Measurements from ENCODE around the gene TXNL1.
A peak's percentile ranks its signal among the peaks of the same experiment; 100 is the strongest.

TXNL1 gene

DNA sequence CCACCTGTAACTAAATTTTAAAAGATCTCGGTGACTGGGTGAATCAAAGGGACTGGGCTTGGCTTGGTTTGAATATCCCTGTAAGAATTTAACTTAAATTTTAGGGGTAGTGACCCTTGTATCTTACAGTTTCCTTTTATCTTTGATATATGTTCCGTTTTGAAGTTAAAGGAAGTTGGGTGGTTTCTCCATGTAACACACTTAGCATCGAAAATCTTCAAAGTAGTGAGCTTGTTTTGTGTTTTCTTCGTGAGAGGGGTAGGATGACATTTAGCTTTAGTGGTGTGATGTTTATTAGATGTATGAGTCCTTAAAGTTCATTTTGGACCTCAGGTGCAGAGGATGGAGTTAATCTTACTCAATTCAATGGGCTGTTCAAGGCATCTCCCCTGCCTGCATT, 14.4 kb upstream of the TXNL1 start:
- no peak for TF ChIP-seq POLR2A (IDR thresholded peaks at IDR 0.05; ENCODE audit: low read depth, low read length)
- FAIRE-seq (no peak), DNase-seq (ENCODE audit: insufficient read length, low spot score) (no peak)

DNA sequence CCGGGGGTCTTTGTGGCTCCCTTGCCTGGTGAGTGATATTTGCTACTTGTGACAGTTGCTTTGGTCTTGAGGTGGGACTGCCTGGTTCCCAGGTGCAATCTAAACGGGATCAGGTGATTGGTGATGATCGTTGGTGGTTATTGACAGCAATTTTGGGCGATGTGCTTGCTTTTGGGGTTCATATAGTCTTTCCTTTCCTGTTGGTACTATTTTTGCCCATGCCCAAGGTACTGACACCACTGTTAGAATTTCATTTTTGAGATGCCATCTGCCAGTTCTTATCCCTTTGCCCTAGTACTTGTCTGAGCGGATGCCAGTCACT, 13.3 kb upstream of the TXNL1 start:
- FAIRE-seq = no peak
- no peak for DNase-seq (ENCODE audit: insufficient read length, low spot score)
- no peak for TF ChIP-seq POLR2A (IDR thresholded peaks at IDR 0.05; ENCODE audit: low read depth, low read length)

DNA sequence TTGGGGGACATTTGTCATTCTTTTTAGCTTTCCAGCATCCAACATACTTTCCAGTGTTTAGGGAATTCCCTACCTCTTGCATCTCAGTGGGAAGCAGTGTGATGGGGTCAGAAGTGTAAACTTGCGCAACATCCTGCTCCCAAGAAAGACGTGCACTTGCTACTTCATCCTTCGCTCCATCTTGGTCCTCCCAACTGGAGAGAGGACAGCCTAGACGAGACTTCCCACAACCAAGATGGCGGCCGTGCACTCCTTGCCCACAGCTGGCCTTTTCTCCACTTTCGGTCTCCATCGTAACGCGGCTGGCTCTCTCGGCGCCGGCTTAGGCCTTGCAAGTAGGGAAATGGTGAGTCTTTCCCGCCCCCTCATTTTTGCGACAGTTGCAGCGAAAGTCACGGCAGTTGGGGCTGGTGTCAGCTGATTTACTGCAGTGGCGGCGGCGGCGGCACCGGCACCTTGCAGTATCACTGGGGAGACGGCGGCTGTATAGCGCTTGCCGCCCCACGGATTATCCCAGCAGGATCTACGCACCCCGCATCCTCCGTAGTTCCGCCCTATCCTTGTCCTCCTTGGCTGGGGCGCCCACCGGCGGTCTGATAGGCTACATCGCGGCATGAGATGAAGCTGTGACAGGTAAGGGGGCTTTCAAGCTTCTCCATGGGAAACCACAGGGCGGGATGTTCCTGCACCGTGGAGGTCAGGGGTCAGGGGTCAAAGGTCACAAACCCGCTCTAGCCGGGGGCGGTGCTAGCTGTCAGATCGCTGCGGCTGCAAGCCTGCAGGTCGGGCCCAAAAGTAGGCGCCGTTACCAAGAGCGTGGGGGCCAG, 12.8 kb upstream of the TXNL1 start, which contains the start of gene WDR7:
Gene WDR7, plus strand, starts transcription at position 416 of the 827 bp plus-strand sequence. CDS start 21,157 bp downstream, outside the sequence.
- DNase-seq (ENCODE audit: insufficient read length, low spot score) (peak; percentile 48), FAIRE-seq (peak; percentile 99)
- peak; percentile 47 for TF ChIP-seq POLR2A (IDR thresholded peaks at IDR 0.05; ENCODE audit: low read depth, low read length)

DNA sequence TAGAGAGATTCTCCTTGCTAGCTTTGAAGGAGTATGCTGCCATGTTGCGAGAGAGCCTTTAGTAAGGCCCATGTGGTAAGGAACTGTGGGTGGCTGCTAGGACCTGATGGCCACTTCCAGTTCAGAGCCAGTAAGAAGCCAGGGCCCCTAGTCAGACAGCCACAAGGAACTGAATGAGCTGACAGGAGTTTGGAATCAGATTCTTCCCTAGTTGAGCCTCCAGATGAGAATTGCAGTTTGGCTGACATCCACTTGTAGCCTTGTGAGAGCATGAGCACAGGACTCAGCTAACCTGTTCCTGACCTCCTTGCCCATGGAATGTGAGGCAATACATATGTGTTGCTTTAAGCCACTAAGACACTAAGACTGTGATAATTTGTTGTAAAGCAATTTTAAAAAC, 11.6 kb upstream of the TXNL1 start:
- DNase-seq (ENCODE audit: insufficient read length, low spot score) (no peak), FAIRE-seq (no peak)
- no peak for TF ChIP-seq POLR2A (IDR thresholded peaks at IDR 0.05; ENCODE audit: low read depth, low read length)

DNA sequence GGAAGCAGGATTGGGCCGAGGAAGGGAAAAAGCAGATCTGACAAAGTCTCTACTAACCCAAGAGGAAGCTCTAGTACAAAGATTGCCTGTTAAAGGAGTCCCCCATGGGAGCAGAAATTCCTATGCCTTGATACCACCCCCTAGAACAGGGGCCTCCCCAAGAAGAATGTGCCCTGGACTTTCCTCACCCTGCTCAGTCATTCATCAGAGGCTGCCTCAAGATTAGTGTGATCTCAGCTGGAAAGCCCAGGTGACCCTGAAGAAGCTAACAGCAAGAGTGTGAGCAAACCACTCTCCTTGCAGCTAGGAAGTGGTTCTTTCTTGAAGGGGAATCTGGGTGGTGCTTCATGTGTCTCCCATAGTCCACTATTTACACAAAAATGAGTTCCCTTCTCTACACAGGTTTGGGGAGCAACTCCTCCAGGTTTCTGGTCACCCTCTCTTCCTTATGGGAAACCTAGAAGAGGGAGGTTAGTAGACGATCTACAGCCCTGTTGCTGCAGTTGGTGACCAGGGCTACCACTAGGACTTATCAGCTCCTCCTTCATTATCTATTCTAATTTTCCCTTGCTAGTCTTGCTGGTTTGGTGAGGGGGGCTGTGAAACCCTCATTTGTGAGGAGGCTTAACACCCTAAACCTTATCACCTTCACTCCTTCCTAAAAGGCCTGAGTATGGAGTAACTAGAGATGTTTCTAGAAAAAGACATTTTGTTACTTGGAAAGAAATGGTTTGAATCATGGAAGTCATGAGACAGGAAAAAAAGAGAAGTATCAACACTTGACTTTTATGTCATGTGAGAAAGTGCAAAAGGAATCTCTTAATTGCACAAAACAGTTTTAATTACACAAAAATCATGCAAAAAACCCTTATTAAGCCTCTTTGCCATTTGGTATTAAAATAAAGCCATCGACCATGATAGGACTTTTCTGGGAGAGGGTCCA, 9.8 kb upstream of the TXNL1 start:
- FAIRE-seq (no peak), DNase-seq (ENCODE audit: insufficient read length, low spot score) (no peak)
- TF ChIP-seq POLR2A (IDR thresholded peaks at IDR 0.05; ENCODE audit: low read depth, low read length) = no peak

DNA sequence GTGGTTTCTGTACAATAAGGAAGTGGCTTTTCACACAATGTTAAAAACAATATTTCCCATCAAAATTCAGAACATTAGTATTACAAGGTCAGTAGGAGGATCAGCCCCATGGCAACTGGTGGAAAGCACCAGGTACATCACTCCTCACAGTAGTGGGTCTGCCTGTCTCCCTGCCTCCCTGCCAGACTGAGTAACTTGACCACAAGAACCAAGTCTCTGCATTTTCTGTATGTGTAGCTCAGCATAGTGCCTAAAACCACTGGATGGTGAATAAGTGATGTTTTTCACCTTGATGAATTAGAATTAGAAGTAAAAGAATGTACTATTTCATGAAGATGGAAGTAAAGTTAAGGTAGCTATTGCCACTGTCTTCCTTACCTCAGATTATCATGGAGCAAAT, 8.7 kb upstream of the TXNL1 start:
- FAIRE-seq (no peak), DNase-seq (ENCODE audit: insufficient read length, low spot score) (no peak)
- no peak for TF ChIP-seq POLR2A (IDR thresholded peaks at IDR 0.05; ENCODE audit: low read depth, low read length)

DNA sequence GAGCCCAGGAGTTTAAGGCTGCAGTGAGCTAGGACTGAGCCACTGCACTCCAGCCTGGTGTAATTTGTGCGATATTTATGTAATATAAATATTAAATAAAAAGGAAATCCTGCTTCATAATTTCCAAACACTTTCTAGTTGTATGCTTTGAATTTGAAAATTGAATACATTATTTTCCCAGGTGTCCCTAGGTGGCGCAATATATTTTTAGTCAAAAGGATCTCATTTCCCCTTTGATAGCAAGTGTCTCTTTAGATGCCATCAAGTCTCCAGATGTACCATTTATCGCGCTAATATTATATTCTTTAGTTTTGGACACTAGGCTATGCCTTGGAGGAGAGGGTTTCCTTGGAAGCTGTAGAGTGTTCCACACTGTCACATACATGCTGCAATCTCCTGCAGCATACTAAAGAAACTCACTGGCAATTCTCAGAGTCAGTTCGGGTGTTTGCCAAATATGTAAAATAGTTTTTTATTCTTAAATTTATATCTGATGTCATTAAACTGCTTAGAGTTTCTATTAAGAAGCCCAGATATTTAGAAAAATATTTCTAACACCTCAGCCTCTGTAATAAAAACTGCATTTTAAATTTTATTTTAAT, 7.1 kb upstream of the TXNL1 start:
- TF ChIP-seq POLR2A (IDR thresholded peaks at IDR 0.05; ENCODE audit: low read depth, low read length) = no peak
- DNase-seq (ENCODE audit: insufficient read length, low spot score) (no peak), FAIRE-seq (no peak)

DNA sequence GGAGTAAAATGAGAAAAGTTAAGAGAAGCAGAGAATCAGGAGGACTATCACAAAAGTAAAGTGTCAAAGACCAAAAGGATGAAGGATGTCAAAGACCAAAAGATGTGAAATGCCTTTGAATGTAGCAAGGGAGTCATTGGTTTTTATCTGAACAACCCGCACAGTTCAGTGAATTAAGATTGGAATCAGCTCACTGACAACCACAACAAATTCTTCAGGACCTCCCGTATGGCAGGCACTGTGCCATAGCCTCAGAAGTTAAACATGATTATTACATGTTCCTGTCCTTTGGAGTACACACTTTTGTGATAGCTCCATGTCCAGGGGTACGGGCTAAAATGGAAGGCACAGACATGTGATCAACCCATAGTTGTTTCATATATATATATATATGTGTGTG, 5.0 kb upstream of the TXNL1 start:
- FAIRE-seq (no peak), DNase-seq (ENCODE audit: insufficient read length, low spot score) (no peak)
- no peak for TF ChIP-seq POLR2A (IDR thresholded peaks at IDR 0.05; ENCODE audit: low read depth, low read length)

DNA sequence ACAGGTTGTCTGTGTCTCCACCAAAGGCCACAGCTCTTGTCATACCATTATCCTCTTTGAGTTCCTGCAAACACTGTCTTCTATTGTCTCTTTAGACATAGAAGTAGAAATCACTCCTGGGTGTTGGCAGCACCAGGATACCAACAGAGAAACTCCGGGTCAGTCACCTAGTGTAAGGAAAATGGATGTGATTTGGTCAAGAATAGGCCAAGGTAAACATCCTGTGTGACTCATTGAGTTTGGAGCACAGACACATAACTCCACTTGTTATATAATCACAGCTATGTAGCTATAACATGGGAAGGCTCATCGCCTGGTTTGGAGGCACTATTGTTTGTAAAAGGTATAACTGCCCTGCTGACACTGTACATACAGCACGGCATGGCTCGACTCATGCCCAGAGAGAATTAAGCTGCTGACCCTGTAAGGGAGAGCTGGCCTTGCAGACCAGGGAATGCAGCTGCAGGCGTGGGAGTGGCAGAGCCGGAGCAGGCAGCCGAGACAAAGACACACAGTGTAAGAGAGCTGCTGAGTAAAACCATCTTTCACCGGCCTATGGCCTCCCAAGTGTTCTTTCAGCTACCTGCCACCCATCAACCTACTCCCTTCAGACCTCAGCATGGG, 3.4 kb upstream of the TXNL1 start:
- no peak for DNase-seq (ENCODE audit: insufficient read length, low spot score)
- TF ChIP-seq POLR2A (IDR thresholded peaks at IDR 0.05; ENCODE audit: low read depth, low read length) = no peak
- FAIRE-seq = no peak

DNA sequence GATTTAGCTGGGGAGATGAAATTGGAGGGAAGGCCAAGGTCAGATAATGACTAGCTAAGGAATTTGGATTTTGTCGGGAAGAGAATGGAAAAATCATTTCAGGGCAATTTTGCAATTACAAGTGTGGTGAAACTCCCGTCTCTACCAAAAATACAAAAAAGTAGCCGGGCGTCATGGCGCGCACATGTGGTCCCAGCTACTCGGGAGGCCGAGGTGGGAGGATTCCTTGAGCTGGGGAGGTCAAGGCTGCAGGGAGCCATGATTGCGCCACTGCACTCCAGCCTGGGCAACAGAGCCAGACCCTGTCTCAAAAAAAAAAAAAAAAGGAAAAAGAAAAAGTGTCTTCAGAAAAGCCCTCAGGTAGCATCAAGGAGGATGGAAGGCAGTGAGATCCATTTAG, 1.2 kb upstream of the TXNL1 start:
- FAIRE-seq = no peak
- TF ChIP-seq POLR2A (IDR thresholded peaks at IDR 0.05; ENCODE audit: low read depth, low read length) = no peak

DNA sequence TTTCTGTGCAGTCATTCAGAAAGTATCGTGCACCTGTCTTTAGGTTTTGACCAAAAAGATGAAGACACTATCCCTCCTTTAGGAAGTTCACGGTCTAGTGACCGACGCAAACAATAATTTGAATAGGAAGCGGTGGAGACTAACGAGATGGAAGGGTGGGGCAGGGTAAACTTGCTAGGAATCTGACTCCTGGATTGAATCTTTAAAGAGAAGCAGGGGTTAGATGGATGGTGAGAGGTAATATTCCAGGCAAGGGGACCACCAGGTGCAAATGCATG, 651 bp upstream of the TXNL1 start:
- FAIRE-seq = no peak
- no peak for DNase-seq (ENCODE audit: insufficient read length, low spot score)
- no peak for TF ChIP-seq POLR2A (IDR thresholded peaks at IDR 0.05; ENCODE audit: low read depth, low read length)

More for the DNA sequence above, 1.2 kb upstream of the TXNL1 start:
- DNase-seq (ENCODE audit: insufficient read length, low spot score) = no peak

DNA sequence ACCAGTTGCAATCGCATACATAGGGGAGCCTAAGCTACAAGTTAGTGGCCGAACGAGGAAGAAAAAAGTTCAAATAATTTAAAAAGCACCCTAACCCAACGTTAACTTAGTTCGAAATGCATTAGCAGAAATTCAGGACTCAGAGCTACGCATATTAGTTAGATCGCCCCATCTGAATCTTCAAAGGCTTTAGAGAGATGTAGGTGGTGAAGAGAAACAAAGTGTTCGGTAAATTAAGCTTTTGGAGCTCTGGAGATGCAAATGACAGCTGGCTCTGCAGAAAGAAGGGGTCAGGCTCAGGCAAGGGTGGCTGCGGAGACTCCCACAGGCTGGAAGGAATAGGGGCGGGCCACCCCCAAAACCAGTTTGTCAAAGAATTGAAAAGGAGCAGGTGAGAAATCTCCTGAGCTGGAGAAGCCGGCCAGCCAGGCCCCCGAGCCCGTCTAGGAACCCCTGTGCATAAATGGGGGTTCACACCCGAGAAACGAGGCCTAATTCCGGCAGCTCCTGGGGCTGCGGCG, 621 bp downstream of the TXNL1 start:
- FAIRE-seq (no peak), DNase-seq (ENCODE audit: insufficient read length, low spot score) (no peak)
- TF ChIP-seq POLR2A (IDR thresholded peaks at IDR 0.05; ENCODE audit: low read depth, low read length) = no peak

DNA sequence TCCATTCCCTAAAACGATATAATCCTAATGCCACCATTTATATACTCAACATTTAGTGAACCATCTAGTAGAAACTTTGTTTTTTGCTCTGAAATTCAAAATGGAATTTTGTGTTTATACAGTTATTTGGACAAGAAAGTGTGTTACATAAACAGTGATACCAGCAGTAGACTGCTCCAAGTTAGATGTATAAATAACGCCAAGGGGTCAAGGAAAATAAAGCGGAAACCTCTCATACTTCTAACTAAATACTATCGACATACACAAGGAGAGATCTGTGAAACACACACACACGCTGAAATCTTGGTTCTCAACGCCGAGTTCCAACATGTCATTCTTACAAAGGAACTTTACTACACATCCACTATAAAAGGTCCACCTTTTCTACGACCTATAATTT, 1.2 kb downstream of the TXNL1 start:
- no peak for DNase-seq (ENCODE audit: insufficient read length, low spot score)
- FAIRE-seq = no peak
- TF ChIP-seq POLR2A (IDR thresholded peaks at IDR 0.05; ENCODE audit: low read depth, low read length) = no peak

DNA sequence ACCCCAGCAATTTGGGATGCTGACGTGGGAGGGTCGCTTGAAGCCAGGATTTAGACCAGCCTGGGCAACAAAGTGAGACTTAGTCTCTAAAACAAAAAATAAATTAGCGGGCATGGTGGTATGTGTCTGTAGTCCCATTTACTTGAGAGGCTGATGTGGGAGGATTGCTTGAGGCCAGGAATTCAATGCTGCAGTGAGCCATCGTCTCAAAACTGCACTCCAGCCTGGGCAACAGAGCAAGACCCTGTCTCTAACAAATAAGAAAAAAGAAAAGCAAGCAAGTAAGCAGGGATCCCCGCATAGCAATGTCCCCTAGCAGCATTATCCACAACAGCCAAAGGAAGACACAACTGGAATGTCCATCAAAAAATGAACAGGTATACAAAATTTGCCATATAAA, 3.4 kb downstream of the TXNL1 start:
- TF ChIP-seq POLR2A (IDR thresholded peaks at IDR 0.05; ENCODE audit: low read depth, low read length) = no peak
- FAIRE-seq (no peak), DNase-seq (ENCODE audit: insufficient read length, low spot score) (no peak)
